NCI-H1105 (cell line): Measurements from ENCODE around the gene RTRAF.

Experiments used
- DNase-seq: peaks from one replicate; lab custom pipeline; 2025; lab: John Stamatoyannopoulos, UW

RTRAF gene

DNA sequence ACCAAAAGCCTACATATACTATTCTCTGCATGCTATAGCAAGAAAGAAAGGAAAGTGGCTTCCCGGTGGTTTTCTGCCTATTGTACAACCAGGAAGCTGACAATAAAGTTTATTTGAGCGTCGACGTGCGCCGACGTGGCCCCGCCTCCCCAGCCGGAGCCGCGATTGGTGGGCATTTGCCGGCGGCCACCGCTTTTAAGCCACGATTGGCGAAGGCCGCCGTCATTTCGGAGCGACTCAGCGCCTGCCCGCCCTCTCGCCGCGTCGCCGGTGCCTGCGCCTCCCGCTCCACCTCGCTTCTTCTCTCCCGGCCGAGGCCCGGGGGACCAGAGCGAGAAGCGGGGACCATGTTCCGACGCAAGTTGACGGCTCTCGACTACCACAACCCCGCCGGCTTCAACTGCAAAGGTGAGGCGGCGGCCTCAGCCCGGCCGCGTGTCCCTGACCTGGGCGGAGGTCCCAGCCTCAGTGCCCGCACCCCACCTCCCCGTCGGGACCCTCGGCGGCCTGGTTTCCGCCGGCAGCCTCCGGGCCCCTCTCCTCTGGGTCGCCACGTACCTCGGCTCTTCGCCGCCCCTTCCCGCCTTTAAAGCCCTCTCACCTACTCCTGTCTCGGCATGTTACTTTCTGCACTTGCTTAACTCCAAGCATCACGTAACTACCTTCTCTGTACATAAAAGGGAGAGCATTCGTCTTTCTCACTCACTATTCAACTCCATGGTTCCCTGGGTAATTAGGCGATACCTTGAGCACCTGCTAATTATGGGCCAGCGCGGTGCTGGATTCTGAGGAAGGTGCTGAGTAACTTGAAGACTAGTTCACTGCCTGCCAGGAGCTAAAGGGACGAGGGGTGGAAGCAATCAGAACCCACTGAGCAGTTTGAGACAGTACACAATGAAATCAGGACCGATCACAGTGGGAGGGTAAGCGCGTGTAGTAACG is at the start of gene RTRAF:
Gene RTRAF (plus strand): TSS at position 254 of the 942 bp plus-strand sequence. CDS start 94 bp downstream, at position 348.
- DNase-seq: peak; percentile 97

DNA sequence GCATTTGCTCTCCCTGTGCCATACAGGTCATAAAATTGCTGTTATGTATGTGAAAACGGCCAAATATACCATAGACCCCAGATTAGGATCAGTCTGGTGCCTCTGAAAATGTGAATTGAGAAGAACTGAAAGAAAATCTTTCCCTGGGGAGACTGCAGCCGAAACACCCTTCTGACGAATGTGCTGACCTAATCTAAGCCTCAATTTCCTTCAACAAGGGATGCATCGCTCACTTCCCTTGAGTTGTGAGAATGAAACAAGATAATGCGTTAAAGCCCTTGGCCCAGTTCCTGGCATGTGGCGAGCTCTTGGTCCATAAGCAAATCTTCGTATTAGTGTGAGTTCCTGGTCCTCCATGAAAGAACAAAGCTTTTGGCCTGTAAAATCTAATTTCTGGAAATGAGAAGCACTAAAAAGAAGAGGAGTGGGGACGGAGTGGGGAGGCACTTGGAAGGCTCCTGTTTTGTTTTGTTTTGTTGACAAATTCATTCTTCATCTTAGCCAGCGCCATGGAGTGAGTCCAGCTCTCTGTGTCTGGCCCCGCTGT is 49.5 kb upstream of the RTRAF start:
- DNase-seq: no peak

DNA sequence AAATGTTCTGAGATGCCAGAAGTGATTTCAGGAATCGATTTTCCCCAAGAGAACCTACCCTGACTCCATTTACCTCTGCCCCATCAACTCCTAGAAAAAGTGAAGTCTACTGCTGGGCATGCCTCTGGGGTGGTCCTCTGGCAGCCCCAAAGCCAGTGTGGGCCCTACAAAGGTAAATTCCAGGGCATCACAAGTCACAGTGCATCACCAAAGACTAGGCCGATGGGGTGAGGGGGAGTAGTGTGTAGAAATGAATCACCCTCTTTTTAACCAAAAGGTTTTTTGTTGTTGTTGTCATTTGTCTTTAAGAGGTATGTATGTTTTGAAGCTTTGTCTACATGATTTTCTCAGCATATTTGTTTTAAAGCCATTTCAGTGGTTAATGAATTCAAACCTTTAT is 46.4 kb upstream of the RTRAF start:
- DNase-seq: no peak

DNA sequence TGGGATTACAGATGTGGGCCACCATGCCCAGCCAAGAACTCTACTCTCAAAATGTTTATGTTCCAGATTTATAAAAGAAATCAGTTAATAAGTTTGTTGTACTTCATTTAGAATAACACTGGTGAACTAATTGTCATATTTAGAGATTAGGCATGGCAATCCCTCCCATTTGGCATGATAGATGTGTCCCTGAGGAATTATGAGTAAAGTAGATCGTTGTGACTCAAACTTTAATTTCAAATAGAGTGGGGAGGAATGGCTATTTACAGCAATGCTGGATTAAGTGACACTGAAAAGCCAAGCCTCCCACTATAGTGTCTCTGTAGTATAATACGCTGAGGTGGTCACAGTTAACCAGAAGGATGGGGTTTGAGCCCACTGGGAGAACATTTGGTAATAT is 39.3 kb upstream of the RTRAF start:
- no peak for DNase-seq

DNA sequence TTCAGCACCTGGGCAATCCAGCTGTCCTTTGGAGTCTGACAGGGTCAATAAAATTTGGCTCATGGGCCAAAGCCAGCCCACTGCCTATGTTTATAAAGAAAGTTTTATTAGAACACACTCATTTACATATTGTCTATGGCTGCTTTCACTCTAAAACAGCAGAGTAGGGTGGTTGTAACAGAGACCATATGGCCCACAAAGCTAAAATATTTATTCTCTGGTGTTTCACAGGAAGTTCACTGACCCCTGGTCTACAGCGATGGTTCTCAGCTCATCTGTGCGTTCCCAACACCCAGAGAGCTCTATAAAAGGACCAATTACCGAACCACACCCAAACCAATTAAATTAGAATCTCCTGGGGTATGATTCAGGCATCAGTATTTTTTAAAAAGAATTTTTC is 37.7 kb upstream of the RTRAF start:
- no peak for DNase-seq

DNA sequence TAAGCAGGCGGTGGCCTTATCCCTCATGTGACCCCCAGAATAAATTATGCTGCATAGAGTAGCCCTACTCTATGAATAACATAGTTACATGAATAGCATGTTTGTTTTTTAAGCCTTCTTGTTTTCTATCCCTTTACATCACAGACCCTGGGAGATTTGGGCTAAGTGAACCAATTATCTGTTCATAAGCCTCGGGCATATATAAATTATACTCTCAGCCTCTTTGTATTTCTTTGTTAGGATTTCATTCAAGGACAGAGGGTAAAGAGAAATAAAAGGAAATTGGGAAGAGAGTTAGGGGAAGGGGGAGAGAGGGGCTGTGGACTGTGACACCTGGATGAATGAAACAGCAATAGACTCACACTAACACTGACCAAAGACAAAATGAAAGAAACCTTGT is 35.3 kb upstream of the RTRAF start:
- DNase-seq: no peak

DNA sequence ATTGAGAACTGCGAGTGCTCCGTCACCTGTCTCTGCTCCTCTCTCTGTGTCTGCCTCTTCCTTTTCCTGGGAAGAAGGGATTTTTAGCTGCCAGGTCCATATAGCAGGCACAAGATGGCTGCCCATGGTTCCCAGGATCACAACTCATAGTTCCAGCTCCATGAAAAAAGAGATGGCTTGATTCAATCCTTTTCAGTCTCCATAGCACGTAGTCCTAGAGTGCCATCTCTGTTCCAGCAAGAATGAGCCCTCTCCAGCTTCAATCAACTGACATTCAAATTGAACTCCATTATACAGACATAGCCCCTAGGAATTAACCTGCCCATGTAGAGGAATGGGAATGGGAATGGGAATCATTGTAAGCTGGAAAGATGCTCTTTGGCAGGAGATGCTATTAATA is 34.7 kb upstream of the RTRAF start:
- DNase-seq: no peak

DNA sequence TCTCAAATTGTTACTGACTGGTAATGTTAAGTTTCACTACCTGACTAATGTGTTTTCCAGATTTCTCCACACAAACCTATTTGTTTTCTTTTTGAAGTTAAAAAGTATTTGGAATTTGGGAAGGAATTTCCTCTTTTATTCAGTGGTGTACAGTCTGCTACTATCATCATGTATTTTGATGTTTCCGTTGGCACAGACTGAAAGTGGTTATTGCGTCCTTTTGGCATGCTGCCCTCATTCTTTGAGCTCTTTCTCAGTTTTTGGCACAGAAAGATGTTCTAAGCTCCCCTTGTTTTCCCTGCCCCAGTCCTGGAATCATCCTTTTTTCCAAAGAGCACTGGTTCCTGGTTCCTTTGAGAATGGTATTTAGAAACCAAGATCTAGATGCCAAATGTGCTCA is 31.4 kb upstream of the RTRAF start:
- DNase-seq: no peak

DNA sequence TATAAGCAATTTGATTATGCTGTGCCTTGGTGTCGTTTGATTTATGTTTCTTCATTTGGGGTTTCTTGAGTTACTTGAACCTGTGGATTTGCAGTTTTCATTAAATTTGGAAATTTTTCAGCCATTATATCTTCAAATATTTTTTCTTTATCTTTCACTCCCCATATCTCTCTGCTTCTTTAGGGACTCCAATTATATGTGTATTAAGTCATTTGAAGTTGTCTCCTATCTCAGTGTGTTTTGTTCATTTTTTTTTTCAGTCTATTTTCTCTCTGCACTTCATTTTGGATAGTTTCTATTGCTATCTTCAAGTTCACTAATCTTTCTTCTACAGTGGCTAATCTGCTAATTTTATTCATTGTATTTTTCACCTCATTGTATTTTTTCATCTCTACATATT is 29.4 kb upstream of the RTRAF start:
- DNase-seq: no peak

DNA sequence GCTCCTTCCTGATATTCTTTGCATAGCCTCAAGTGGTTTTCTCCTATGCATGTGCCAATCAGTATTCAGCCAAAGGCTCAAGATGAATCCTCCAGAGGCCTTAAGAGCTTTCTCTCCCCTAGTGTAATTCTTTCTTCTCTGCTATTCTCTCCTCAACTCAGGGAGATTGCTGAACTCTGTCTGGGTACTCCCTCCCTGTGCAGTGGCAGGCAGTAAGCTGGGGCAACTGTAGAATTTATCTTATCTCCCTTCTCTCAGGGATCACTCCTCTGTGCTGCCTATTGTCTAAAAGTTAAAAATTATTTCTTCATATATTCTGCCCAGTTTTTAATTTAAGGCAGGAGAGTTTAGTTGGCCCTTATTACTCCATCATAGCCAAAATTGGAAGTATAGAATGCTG is 28.5 kb upstream of the RTRAF start:
- no peak for DNase-seq

DNA sequence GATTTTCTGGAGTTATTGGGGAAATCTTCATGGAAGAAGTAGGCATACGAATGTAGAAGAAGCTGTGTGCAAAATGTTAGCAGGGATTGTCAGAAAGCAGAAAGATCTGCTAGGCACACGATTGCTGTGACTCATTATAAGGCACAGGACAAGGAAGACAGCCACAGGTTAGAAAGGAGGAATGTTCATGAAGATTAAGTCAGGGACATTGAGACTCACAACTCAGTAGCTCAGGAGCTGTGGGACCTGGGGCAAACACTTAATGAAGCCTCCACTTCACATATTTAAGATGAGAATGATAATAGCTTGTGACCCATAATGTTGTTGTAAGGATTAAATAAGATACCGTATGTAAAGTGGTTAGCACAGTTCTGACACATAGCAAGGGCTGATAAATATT is 26.6 kb upstream of the RTRAF start:
- DNase-seq: no peak

DNA sequence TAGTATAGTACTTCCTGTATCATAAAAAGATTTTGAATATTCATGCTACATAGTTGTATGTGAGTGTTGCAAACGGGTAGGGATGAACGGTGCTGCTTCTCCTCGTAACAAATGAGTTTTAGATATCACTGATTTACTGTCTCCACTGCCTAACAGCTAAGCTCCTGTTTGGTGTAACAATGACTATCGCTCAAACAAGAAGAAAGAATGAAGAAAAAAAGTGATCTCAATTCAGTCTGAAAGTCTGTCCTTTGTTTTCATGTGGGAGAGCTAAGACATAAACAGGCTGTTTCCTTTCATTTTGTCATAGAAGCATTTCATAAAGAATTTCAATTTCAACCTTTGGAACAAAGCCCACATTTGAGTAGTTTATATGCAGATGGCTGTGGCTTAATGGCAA is 26.1 kb upstream of the RTRAF start:
- peak; percentile 15 for DNase-seq

DNA sequence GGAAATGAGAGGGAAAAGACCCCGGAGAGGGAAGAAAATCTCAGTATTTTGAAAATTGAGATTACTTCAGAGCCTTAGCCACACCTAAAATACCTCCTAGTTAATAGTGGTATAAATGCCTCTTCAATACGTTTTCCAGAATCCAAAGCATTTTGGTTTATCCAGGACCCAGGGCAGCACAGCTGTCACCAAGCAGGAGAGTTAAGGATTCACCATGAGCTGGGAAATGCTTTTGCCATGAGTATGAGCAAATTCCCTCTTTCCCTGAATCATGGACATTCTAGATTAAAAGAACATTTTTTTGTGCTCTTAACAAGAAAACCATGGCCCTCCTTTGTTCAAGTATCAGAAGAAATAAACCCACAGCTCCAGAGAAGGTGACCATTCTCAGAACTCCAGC is 21.8 kb upstream of the RTRAF start:
- DNase-seq: no peak

DNA sequence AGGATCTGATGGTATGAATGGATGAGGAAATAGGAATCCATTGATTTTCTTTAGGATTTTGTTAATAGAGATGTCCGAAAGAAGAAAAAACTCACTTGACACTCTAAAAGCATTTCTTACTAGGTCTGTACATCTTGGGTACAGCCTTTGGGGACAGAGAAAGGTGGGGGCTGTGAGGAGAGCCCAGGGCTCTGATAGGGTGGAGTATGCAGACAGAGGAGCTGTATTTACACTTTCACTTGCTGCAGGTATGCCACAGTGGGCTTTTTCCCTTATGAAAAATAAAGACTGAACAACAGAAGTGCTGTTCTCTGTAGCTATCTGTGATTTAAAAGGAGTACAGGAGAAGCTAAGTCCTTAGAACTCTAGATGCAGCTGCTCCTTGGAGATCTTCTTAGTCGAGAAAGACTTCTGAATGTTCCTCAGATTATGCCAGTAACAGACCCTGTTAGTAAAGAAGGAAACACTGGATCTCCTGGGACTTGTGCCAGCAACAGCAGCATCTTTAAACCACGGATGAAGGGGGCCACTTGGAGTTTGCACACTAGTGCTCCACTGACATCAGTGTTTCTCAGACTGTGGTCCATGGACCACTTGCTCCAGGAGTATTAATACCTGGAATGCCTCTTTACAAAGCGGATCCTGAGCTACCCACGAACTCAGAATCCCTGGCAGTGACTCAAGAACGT is 19.4 kb upstream of the RTRAF start:
- no peak for DNase-seq

DNA sequence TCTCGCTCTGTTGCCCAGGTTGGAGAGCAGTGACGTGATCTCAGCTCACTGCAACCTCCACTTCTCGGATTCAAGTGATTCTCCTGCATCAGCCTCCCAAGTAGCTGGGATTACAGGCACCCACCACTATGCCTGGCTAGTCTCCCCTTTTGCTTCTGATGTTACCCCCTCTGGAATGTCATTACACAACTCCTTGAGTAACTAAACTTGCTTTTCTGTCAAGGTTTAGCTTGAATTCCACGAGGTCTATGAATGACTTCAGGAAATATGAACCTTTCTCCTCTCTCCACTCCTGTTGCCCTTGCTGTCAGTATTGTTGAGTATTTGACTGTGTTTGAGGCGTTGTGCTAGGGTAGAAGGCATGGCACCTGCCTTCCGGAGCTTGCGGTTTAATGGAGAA is 16.8 kb upstream of the RTRAF start:
- no peak for DNase-seq

DNA sequence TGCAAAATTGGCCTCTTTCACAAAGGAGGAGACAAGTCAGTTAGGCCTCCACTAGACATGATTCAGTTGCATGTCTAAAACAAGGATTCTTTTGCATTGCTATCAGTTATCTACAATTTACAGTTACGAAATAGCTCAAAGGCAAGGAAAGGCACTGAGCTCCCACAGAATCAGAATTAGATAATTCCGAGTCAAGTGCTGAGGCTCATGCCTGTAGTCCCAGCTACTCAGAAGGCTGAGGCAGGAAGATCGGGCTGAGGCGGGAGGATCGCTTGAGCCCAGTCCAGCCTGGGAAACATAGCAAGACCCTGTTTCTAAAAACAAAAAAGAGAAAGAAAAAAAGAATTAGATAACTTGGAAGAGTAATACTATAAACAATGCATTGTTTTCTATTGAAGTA is 12.3 kb upstream of the RTRAF start:
- DNase-seq: no peak

DNA sequence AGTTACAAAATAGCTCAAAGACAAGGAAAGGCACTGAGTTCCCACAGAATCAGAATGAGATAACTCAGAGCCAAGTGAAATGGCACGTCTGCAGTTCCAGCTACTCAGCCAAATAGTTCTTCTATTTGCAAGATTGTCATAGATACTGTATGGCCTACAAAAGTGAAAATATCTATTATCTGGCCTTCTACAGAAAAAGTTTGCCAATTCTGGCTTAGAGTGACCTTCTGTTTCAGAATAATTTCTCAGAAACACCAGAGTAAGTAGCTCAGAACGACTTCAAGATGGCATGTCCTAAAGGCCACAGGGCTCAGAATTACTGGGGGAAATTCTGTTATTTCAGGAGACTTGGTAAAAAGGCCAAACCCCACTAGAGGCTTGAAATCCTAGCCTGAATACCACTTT is 10.7 kb upstream of the RTRAF start:
- no peak for DNase-seq

DNA sequence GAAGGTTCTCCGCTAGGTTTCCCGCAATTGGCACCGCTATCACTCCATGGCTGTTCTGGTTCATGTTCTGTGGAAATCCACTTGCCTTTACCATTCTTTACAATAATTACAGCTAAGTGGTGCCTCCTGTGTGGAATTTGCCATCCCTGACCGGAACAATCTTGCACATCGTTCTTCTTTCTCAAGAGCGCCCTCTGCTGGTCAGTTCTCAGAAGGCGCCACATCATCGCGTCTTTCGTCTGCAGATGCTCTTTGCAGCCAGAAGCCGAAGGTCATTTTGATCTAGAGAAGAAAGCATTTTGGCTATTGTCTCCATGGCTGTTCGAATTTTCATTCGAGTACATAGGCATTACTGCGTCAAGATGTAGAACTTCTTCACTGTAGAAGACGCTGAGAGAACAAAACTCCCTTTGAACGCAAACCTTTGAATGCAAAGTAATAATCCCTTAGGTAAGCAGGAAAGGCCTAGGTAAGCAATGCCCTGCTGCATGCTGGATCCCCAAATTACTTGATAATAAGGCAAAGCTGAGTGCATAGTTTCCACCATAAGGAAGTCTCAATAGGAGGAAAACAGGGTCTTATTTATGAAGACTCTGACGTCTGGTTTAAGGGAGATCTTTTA is 10.1 kb upstream of the RTRAF start:
- DNase-seq: peak; percentile 73

DNA sequence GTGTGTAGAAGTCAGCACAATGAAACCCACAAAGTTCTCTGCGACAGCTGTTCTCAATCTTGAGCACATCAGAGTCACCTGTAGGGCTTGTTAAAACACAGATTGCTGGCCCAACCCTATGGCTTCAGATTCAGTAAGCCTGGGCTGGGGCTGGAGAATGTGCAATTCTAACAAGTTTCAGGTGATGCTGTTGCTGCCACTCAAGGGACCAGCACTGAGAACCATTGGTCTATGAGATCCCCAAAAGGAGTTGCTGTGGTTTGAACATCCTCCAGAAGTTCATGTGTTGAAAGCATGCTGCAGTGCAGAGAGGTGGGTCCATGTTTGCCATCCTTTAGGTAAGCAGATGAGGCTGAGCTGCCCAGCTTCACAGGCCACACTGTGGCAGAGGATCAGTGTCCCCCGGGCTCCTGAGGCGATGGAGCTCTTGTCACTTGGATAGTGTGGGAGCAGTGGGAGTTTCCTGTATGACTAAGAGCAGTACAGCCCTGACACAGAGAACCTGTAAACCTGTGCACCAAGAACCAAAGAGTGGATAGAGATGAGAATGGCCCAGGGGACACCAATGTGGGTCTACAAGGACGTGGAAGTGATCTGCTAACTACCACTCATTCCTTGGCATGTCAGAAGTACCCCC is 8.0 kb upstream of the RTRAF start:
- DNase-seq: no peak

DNA sequence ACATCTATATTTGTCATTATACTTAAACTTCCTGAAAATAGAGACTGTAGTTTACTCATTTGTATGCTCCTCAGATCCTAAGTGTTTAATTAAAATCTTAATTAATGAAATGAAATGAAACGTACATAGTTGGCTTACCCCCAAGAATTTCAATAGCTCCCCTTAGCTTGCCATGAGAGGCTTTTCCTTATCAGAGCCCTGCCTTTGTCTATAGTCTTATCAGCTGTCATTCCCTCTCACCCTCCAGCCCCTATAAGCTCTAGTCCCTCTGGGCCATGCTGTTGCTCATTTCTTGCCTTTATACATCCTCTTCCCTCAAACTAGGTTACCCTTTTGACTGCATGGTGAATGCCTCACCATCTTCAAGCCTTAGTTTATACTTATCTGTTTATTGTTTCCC is 1.1 kb upstream of the RTRAF start:
- peak; percentile 14 for DNase-seq

DNA sequence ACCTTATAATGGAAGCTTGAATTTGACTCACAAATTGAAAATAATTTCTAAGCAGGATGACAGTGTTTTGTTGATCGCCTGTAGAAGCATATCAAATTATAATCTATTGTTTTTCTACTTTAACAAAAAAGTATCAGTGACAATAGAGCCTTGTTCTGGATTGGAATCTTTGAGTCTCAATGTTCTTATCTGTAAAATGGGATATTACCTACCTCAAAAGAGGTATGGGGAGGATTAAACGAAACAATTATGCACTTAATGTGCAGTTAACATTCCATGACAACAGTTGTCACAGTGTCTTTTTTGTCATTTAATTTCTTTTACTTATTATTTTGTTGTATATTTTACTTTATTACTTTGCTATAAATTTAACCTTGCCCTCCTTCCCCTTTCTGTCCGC is 1.1 kb downstream of the RTRAF start:
- DNase-seq: no peak

DNA sequence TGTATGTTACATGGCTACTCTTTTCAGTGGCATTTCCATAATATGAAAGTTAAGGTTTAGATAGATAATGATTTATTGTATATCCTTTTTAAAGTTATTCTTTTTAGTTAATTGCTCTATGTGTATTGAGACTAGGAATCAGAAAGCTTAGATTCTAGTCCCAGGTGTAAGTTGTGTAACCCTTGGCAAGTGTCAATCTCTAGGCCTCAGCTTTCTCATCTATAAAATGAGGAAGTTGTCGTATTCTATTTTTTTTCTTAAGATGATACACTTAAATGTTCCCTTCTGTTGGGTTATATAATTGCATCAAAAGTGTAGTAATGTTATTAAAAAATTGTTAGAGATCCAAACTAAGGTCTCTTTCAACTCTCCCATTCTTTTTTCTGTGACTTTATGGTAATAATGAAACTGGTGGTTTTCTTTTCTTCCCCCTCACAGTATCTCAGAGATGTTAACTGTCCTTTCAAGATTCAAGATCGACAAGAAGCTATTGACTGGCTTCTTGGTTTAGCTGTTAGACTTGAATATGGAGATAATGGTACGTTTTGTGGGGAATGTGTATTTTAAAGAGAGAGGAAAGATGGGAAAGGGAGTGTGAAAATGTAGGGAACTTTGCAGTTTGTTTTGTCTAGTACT is 4.1 kb downstream of the RTRAF start:
- no peak for DNase-seq
